H9 (cell line): ENCODE data around the gene EXO1. TPM values are rescaled to one million over a fixed set of nuclear protein-coding genes. Genes with fewer than 3 reads are reported as not detected.

Experiments used
- DNase-seq: peaks from one replicate; pipeline ENCODE4 v3.0.0-alpha.2; 2017
- H2AFZ ChIP-seq: one replicate; pipeline ENCODE4 v1.6.1; 2013; ENCODE audit warnings: mild to moderate bottlenecking, low read length, control low read depth, moderate library complexity
- H2AK5ac ChIP-seq: 2 replicates; pipeline ENCODE4 v1.6.1; 2013; ENCODE audit warnings: low read length, control low read depth, mixed read lengths; ENCODE audit not compliant: insufficient read length
- H2BK120ac ChIP-seq: one replicate; pipeline ENCODE4 v1.6.1; 2013; ENCODE audit warnings: low read depth, mild to moderate bottlenecking, low read length, control low read depth, inconsistent platforms; ENCODE audit not compliant: poor library complexity, severe bottlenecking
- H2BK12ac ChIP-seq: 2 replicates; pipeline ENCODE4 v1.6.1; 2013; ENCODE audit warnings: low read length, control low read depth, mixed read lengths, low read depth; ENCODE audit not compliant: insufficient read length
- H2BK15ac ChIP-seq: 2 replicates; pipeline ENCODE4 v1.6.1; 2013; ENCODE audit warnings: low read depth, low read length, control low read depth
- H2BK20ac ChIP-seq: one replicate; pipeline ENCODE4 v1.6.1; 2013; ENCODE audit warnings: low read depth, mild to moderate bottlenecking, low read length, control low read depth, inconsistent platforms; ENCODE audit not compliant: poor library complexity, severe bottlenecking
- H2BK5ac ChIP-seq: 2 replicates; pipeline ENCODE4 v1.6.1; 2013; ENCODE audit warnings: low read length, control low read depth, mixed read lengths; ENCODE audit not compliant: insufficient read length
- H3K14ac ChIP-seq: 2 replicates; pipeline ENCODE4 v1.6.1; 2013; ENCODE audit warnings: low read length, control low read depth; ENCODE audit not compliant: insufficient read depth
- H3K18ac ChIP-seq: 2 replicates; pipeline ENCODE4 v1.6.1; 2013; ENCODE audit warnings: low read depth, mild to moderate bottlenecking, mixed read lengths, low read length, control low read depth; ENCODE audit not compliant: insufficient read length
- H3K23ac ChIP-seq: 2 replicates; pipeline ENCODE4 v1.6.1; 2013; ENCODE audit warnings: low read length, control low read depth, mixed read lengths, low read depth; ENCODE audit not compliant: insufficient read length
- H3K23me2 ChIP-seq: 2 replicates; pipeline ENCODE4 v1.6.1; 2013; ENCODE audit warnings: low read depth, mild to moderate bottlenecking, mixed read lengths, low read length, control low read depth; ENCODE audit not compliant: insufficient read length, poor library complexity, severe bottlenecking
- H3K27ac ChIP-seq: 2 replicates; pipeline ENCODE4 v1.5.1; 2013; ENCODE audit warnings: low read length, control low read depth, mixed read lengths, low read depth; ENCODE audit not compliant: insufficient read length
- H3K27me3 ChIP-seq: 2 replicates; pipeline ENCODE4 v1.6.1; 2013; ENCODE audit warnings: low read length, control low read depth, inconsistent platforms; ENCODE audit not compliant: insufficient read depth
- H3K4ac ChIP-seq: 2 replicates; pipeline ENCODE4 v1.6.1; 2013; ENCODE audit warnings: low read depth, mild to moderate bottlenecking, control low read depth, inconsistent platforms, low read length, moderate library complexity
- H3K4me1 ChIP-seq: 2 replicates; pipeline ENCODE4 v1.6.1; 2013; ENCODE audit warnings: low read length, control low read depth, inconsistent platforms; ENCODE audit not compliant: insufficient read depth
- H3K4me2 ChIP-seq: 2 replicates; pipeline ENCODE4 v1.6.1; 2013; ENCODE audit warnings: low read length, control low read depth, mixed read lengths; ENCODE audit not compliant: insufficient read length, insufficient read depth
- H3K56ac ChIP-seq: 2 replicates; pipeline ENCODE4 v1.6.1; 2013; ENCODE audit warnings: low read depth, mild to moderate bottlenecking, mixed read lengths, low read length, control low read depth; ENCODE audit not compliant: insufficient read length
- H3K79me1 ChIP-seq: 2 replicates; pipeline ENCODE4 v1.6.1; 2013; ENCODE audit warnings: low read depth, mild to moderate bottlenecking, moderate library complexity, low read length, control low read depth, inconsistent platforms; ENCODE audit not compliant: insufficient read depth, poor library complexity, severe bottlenecking
- H3K79me2 ChIP-seq: 2 replicates; pipeline ENCODE4 v1.6.1; 2013; ENCODE audit warnings: low read length, control low read depth, inconsistent platforms; ENCODE audit not compliant: insufficient read depth
- H3K9ac ChIP-seq: 2 replicates; pipeline ENCODE4 v1.6.1; 2013; ENCODE audit warnings: low read length, control low read depth, mixed read lengths; ENCODE audit not compliant: insufficient read length; ENCODE audit errors: extremely low read depth
- H3K9me3 ChIP-seq: one replicate; pipeline ENCODE4 v1.6.1; 2013; ENCODE audit warnings: low read depth, low read length, inconsistent platforms; ENCODE audit not compliant: control insufficient read depth
- H3T11ph ChIP-seq: one replicate; pipeline ENCODE4 v1.6.1; 2013; ENCODE audit warnings: mild to moderate bottlenecking, low read length, control low read depth, inconsistent platforms
- H4K20me1 ChIP-seq: one replicate; pipeline ENCODE4 v1.6.1; 2013; ENCODE audit not compliant: control insufficient read depth, insufficient read length, insufficient read depth
- H4K5ac ChIP-seq: 2 replicates; pipeline ENCODE4 v1.6.1; 2013; ENCODE audit warnings: low read depth, mild to moderate bottlenecking, mixed read lengths, low read length, control low read depth; ENCODE audit not compliant: insufficient read length
- H4K8ac ChIP-seq: replicated peaks from 2 replicates; pipeline ENCODE4 v1.6.1; 2013; ENCODE audit warnings: low read length, control low read depth, mixed read lengths, low read depth; ENCODE audit not compliant: insufficient read length
- H4K91ac ChIP-seq: 2 replicates; pipeline ENCODE4 v1.6.1; 2013; ENCODE audit warnings: low read depth, mild to moderate bottlenecking, moderate library complexity, mixed read lengths, low read length, control low read depth; ENCODE audit not compliant: insufficient read length
- H3K27ac Mint-ChIP-seq, 3 experiments: 2 replicates in 2 of 3; 3 replicates in 1 of 3; pipeline ENCODE4 v1.8.0; 2020 to 2021; ENCODE audit warnings: mixed read lengths in 3 of 3, mild to moderate bottlenecking in 1 of 3, moderate library complexity in 1 of 3
- H3K27me3 Mint-ChIP-seq: 2 replicates; pipeline ENCODE4 v1.8.0; 2021; ENCODE audit warnings: low read depth, mild to moderate bottlenecking, moderate library complexity, mixed read lengths
- H3K36me3 Mint-ChIP-seq, 3 experiments: 2 replicates in 2 of 3; 3 replicates in 1 of 3; pipeline ENCODE4 v1.8.0; 2020 to 2021; ENCODE audit warnings: low read depth in 3 of 3, mixed read lengths in 3 of 3; ENCODE audit not compliant: insufficient read depth in 1 of 3
- H3K4me1 Mint-ChIP-seq, 2 experiments: 2 replicates each; pipeline ENCODE4 v1.8.0; 2020; ENCODE audit warnings: mixed read lengths in 2 of 2
- H3K4me3 Mint-ChIP-seq, 2 experiments: 2 replicates in 1 of 2; 3 replicates in 1 of 2; pipeline ENCODE4 v1.8.0; 2020 to 2021; ENCODE audit warnings: mild to moderate bottlenecking in 2 of 2, mixed read lengths in 2 of 2, moderate library complexity in 1 of 2
- H3K9me3 Mint-ChIP-seq, 2 experiments: 2 replicates in 1 of 2; 3 replicates in 1 of 2; pipeline ENCODE4 v1.8.0; 2020; ENCODE audit warnings: mild to moderate bottlenecking in 2 of 2, mixed read lengths in 2 of 2, moderate library complexity in 1 of 2
- CTCF ChIP-seq: fragments of 200-600 bp; sonication (generic); conservative IDR thresholded peaks from 3 replicates; pipeline ENCODE4 v1.8.0; 2021; ENCODE audit warnings: antibody characterized with exemption, mild to moderate bottlenecking
- WGBS: extraction: QIAGEN DNeasy Blood & Tissue Kit; methylation state at CpG from one replicate; pipeline ENCODE4 v1.1.7; 2013; ENCODE audit warnings: missing lambda C conversion rate, low lambda C conversion rate, mixed read lengths; ENCODE audit not compliant: insufficient read length; ENCODE audit errors: extremely low coverage; 5-methylcytosine and 5-hydroxymethylcytosine counted together
- total RNA-seq: library from RNA; stranded (reverse); gene quantifications from 2 replicates; pipeline ENCODE4 v1.2.1, GENCODE V29; 2021

The EXO1 gene
- total RNA-seq, 1 experiment from 2014 or later = 43.2 TPM

GRCh38 chr1:241821363-241821762 is 26.6 kb upstream of the EXO1 start:
- Histone ChIP-seq H2BK20ac (no peak overlapping the region), H3K79me2 (no peaks in the 10 kb centered on the region), H2BK120ac (no peak overlapping the region), H3K27me3 (no peaks in the 10 kb centered on the region), H3K9me3 (no peaks in the 10 kb centered on the region), H3K79me1 (no peaks in the 10 kb centered on the region), H4K20me1 (no peaks in the 10 kb centered on the region), H2BK5ac (no peak overlapping the region), H3K9ac (no peak overlapping the region), H3K56ac (no peak overlapping the region), H3K27ac (no peak overlapping the region), H2AK5ac (no peak overlapping the region), H3T11ph (no peak overlapping the region), H3K23ac (no peak overlapping the region), H3K4me2 (no peak overlapping the region), H2AFZ (no peak overlapping the region), H3K23me2 (no peaks in the 10 kb centered on the region), H2BK15ac (no peak overlapping the region), H3K14ac (no peak overlapping the region), H3K18ac (no peak overlapping the region), H4K91ac (no peak overlapping the region), H4K8ac (no peak overlapping the region), H4K5ac (no peak overlapping the region), H3K4me1 (no peaks in the 10 kb centered on the region), H2BK12ac (no peak overlapping the region), H3K4ac (no peak overlapping the region)
- Mint-ChIP-seq H3K4me1 (no peaks in the 10 kb centered on the region), H3K36me3 (no peaks in the 10 kb centered on the region), H3K27me3 (peaks cover 1% of the 10 kb centered on the region; the same call in 1 of the 2 replicates), H3K4me3 (no peak overlapping the region), H3K9me3 (no peaks in the 10 kb centered on the region), H3K27ac (no peak overlapping the region)
- no peak for TF ChIP-seq CTCF
- WGBS = no CpG with 5 or more reads among the region's 4 CpGs
- DNase-seq = no peak
